Type B pancreatic cell (in vitro differentiated cells): ENCODE results near the gene CELF3. TPM values are rescaled to one million over a fixed set of nuclear protein-coding genes. Genes with fewer than 3 reads are reported as not detected.

Source experiments
- DNase-seq: peaks from one replicate; pipeline ENCODE4 v3.0.0; 2021; ENCODE audit warnings: mixed read lengths; ENCODE audit not compliant: unreplicated experiment; ENCODE audit errors: extremely low spot score
- H3K27ac Mint-ChIP-seq: 2 replicates; pipeline ENCODE4 v1.8.0; 2021; ENCODE audit warnings: mild to moderate bottlenecking, mixed read lengths
- H3K27me3 Mint-ChIP-seq: 2 replicates; pipeline ENCODE4 v1.8.0; 2021; ENCODE audit warnings: mixed read lengths
- H3K36me3 Mint-ChIP-seq: 2 replicates; pipeline ENCODE4 v1.8.0; 2021; ENCODE audit warnings: mixed read lengths
- H3K4me1 Mint-ChIP-seq: one replicate; pipeline ENCODE4 v1.8.0; 2021; ENCODE audit warnings: mixed read lengths; ENCODE audit not compliant: unreplicated experiment
- H3K4me3 Mint-ChIP-seq: 2 replicates; pipeline ENCODE4 v1.8.0; 2021; ENCODE audit warnings: mild to moderate bottlenecking, mixed read lengths
- H3K9me3 Mint-ChIP-seq: 2 replicates; pipeline ENCODE4 v1.8.0; 2021; ENCODE audit warnings: mixed read lengths
- total RNA-seq: library from RNA; stranded (reverse); gene quantifications from 2 replicates; pipeline ENCODE4 v1.2.1, GENCODE V29; 2021; ENCODE audit warnings: low replicate concordance
- TF ChIP-seq, protein P1 (sequence below): fragments of 200-600 bp; sonication (generic); conservative IDR thresholded peaks from 2 replicates; pipeline ENCODE4 v1.5.0; 2021; ENCODE audit warnings: antibody characterized with exemption, mild to moderate bottlenecking

Gene CELF3
- total RNA-seq, 1 donor from 2014 or later: 17.9 TPM

DNA sequence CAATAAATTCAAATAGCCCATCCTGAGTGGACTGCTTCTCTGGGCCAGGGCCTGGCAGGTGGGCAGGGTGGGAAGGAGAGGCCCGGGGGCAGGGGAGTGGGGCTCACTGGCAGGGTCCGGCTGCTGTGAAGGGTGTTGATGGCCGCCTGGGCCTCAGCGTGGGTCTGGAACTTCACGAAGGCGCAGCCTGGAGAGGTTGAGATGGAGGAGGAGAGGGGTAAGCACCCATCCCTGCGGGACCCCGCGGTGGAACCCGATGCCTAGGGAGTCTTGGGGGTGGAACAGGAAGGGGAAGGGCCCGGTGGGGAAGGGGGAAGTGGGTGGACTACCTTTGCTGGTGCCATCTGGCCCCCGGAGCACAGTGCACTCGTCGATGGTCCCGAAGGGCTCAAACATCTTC lies 7.7 kb downstream of the CELF3 start:
- no peaks in the 10 kb centered on the region for H3K36me3 Mint-ChIP-seq
- H3K27me3 Mint-ChIP-seq: peaks cover 3% of the 10 kb centered on the region
- no peak overlapping the region for H3K4me3 Mint-ChIP-seq
- no peaks in the 10 kb centered on the region for H3K4me1 Mint-ChIP-seq
- DNase-seq: no peak
- no peak overlapping the region for H3K27ac Mint-ChIP-seq
- TF ChIP-seq, protein P1, sequence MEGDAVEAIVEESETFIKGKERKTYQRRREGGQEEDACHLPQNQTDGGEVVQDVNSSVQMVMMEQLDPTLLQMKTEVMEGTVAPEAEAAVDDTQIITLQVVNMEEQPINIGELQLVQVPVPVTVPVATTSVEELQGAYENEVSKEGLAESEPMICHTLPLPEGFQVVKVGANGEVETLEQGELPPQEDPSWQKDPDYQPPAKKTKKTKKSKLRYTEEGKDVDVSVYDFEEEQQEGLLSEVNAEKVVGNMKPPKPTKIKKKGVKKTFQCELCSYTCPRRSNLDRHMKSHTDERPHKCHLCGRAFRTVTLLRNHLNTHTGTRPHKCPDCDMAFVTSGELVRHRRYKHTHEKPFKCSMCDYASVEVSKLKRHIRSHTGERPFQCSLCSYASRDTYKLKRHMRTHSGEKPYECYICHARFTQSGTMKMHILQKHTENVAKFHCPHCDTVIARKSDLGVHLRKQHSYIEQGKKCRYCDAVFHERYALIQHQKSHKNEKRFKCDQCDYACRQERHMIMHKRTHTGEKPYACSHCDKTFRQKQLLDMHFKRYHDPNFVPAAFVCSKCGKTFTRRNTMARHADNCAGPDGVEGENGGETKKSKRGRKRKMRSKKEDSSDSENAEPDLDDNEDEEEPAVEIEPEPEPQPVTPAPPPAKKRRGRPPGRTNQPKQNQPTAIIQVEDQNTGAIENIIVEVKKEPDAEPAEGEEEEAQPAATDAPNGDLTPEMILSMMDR: no peak
- no peaks in the 10 kb centered on the region for H3K9me3 Mint-ChIP-seq

- no peaks in the 10 kb centered on the region for H3K27me3 Mint-ChIP-seq
- no peak for DNase-seq
- no peaks in the 10 kb centered on the region for H3K36me3 Mint-ChIP-seq
- TF ChIP-seq, protein P1: no peak
- H3K9me3 Mint-ChIP-seq: no peaks in the 10 kb centered on the region
- no peak overlapping the region for H3K27ac Mint-ChIP-seq
- H3K4me3 Mint-ChIP-seq: no peak overlapping the region
- H3K4me1 Mint-ChIP-seq: no peaks in the 10 kb centered on the region
These were observed 9.0 kb downstream of the CELF3 start for GRCh38 chr1:151707541-151708065.

- H3K36me3 Mint-ChIP-seq: no peaks in the 10 kb centered on the region
- TF ChIP-seq, protein P1: no peak
These were observed 9.9 kb downstream of the CELF3 start for GRCh38 chr1:151706464-151707415.

DNA sequence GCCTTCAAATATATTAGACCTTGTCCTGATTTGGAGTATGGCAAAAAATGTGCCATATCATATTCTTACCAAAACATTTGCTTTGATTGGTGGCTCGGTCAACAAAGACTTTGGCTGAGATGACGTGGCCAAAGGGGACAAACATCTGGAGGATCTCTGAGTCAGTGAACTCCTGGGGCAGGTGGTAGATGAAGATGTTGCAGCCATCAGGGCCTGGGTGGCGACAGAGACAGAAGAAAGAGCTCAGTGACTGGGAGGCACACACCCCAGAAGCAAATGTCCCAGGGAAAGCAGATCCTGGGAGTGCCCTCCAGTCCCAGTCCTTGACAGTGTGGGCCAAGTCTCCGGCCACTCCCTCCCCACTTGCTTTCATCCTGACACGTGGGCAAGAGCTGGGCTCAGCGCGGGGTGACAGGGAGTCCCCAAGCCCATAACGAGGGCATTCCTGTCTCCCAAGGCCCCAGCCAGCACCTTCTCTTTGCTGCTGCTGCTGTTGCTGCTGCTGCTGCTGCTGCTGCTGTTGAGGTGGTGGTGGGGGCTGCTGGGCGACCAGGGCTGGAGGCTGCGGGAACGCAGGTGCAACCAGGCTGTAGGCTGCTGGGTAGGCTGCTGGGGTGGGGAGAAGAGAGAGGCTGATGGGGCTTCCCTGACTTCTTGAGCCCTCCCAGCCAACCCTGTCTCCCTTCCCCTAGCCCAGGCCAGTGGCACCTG lies 10.7 kb downstream of the CELF3 start:
- TF ChIP-seq, protein P1: no peak
- Mint-ChIP-seq H3K4me3 (no peak overlapping the region), H3K27ac (peak overlapping the region; percentile 7), H3K9me3 (no peaks in the 10 kb centered on the region), H3K27me3 (no peaks in the 10 kb centered on the region), H3K4me1 (no peaks in the 10 kb centered on the region), H3K36me3 (peaks cover 2% of the 10 kb centered on the region)
- DNase-seq: no peak

More at GRCh38 chr1:151706464-151707415, 9.9 kb downstream of the CELF3 start:
- Mint-ChIP-seq H3K27ac (no peak overlapping the region), H3K9me3 (no peaks in the 10 kb centered on the region), H3K4me1 (no peaks in the 10 kb centered on the region), H3K27me3 (no peaks in the 10 kb centered on the region), H3K4me3 (no peak overlapping the region)
- DNase-seq: no peak

- H3K9me3 Mint-ChIP-seq: no peaks in the 10 kb centered on the region
- no peaks in the 10 kb centered on the region for H3K4me1 Mint-ChIP-seq
- H3K27me3 Mint-ChIP-seq: no peaks in the 10 kb centered on the region
- no peak overlapping the region for H3K4me3 Mint-ChIP-seq
- DNase-seq: no peak
- no peak overlapping the region for H3K27ac Mint-ChIP-seq
- TF ChIP-seq, protein P1: no peak
- peaks cover 5% of the 10 kb centered on the region for H3K36me3 Mint-ChIP-seq
These were observed 11.5 kb downstream of the CELF3 start for GRCh38 chr1:151705146-151705545.
